ENCODE data around the gene CNN3.
"Not testable (repeated sequence)": the region's sequence is repeated elsewhere in the genome, so short reads cannot be mapped to it uniquely, and the experiment has no call there.

Gene CNN3

GRCh38 chr1:94941480-94941879, 14.6 kb upstream of the CNN3 start:
- H3K4me3 Mint-ChIP-seq; H3K4me1 Mint-ChIP-seq; H3K36me3 Mint-ChIP-seq (ENCODE audit: insufficient read depth); H3K9me3 Mint-ChIP-seq; DNase-seq (ENCODE audit: low spot score in 2 of 2); H3K27ac Mint-ChIP-seq (ENCODE audit: low read depth); ATAC-seq (replicated peaks; ENCODE audit: extremely low read depth, poor library complexity, severe bottlenecking): not testable (repeated sequence)
- H3K27me3 Mint-ChIP-seq, result peaks cover 49% of the 10 kb centered on the region

GRCh38 chr1:94940738-94941137, 13.8 kb upstream of the CNN3 start:
- DNase-seq (ENCODE audit: low spot score in 2 of 2) (no peak), ATAC-seq (replicated peaks; ENCODE audit: extremely low read depth, poor library complexity, severe bottlenecking) (no peak)
- peaks cover 45% of the 10 kb centered on the region for H3K27me3 Mint-ChIP-seq
- no peaks in the 10 kb centered on the region for H3K36me3 Mint-ChIP-seq (ENCODE audit: insufficient read depth)
- H3K4me1 Mint-ChIP-seq, result no peaks in the 10 kb centered on the region
- no peaks in the 10 kb centered on the region for H3K9me3 Mint-ChIP-seq
- H3K27ac Mint-ChIP-seq (ENCODE audit: low read depth), result no peak overlapping the region
- no peak overlapping the region for H3K4me3 Mint-ChIP-seq

GRCh38 chr1:94937820-94938219, 10.9 kb upstream of the CNN3 start:
- no peak for DNase-seq (ENCODE audit: low spot score in 2 of 2)
- H3K4me3 Mint-ChIP-seq, result no peak overlapping the region
- peaks cover 30% of the 10 kb centered on the region for H3K27me3 Mint-ChIP-seq
- H3K27ac Mint-ChIP-seq (ENCODE audit: low read depth), result no peak overlapping the region
- H3K9me3 Mint-ChIP-seq, result no peaks in the 10 kb centered on the region
- no peak for ATAC-seq (replicated peaks; ENCODE audit: extremely low read depth, poor library complexity, severe bottlenecking)
- H3K36me3 Mint-ChIP-seq (ENCODE audit: insufficient read depth), result no peaks in the 10 kb centered on the region
- H3K4me1 Mint-ChIP-seq, result no peaks in the 10 kb centered on the region

GRCh38 chr1:94936861-94937620, 10.1 kb upstream of the CNN3 start:
- H3K4me3 Mint-ChIP-seq, result no peak overlapping the region
- no peaks in the 10 kb centered on the region for H3K4me1 Mint-ChIP-seq
- H3K27ac Mint-ChIP-seq (ENCODE audit: low read depth), result no peak overlapping the region
- H3K36me3 Mint-ChIP-seq (ENCODE audit: insufficient read depth), result no peaks in the 10 kb centered on the region
- ATAC-seq (replicated peaks; ENCODE audit: extremely low read depth, poor library complexity, severe bottlenecking) (no peak), DNase-seq (ENCODE audit: low spot score in 2 of 2) (no peak)
- peaks cover 29% of the 10 kb centered on the region for H3K27me3 Mint-ChIP-seq
- H3K9me3 Mint-ChIP-seq, result no peaks in the 10 kb centered on the region

GRCh38 chr1:94935476-94935875, 8.6 kb upstream of the CNN3 start:
- H3K36me3 Mint-ChIP-seq (ENCODE audit: insufficient read depth), result no peaks in the 10 kb centered on the region
- no peak overlapping the region for H3K27ac Mint-ChIP-seq (ENCODE audit: low read depth)
- H3K4me3 Mint-ChIP-seq, result no peak overlapping the region
- peaks cover 31% of the 10 kb centered on the region for H3K27me3 Mint-ChIP-seq
- DNase-seq (ENCODE audit: low spot score in 2 of 2) (no peak), ATAC-seq (replicated peaks; ENCODE audit: extremely low read depth, poor library complexity, severe bottlenecking) (no peak)
- H3K9me3 Mint-ChIP-seq, result no peaks in the 10 kb centered on the region
- H3K4me1 Mint-ChIP-seq, result no peaks in the 10 kb centered on the region

- Mint-ChIP-seq H3K4me1 (no peaks in the 10 kb centered on the region), H3K9me3 (no peaks in the 10 kb centered on the region), H3K4me3 (no peak overlapping the region), H3K27me3 (peaks cover 36% of the 10 kb centered on the region), H3K27ac (ENCODE audit: low read depth) (no peak overlapping the region), H3K36me3 (ENCODE audit: insufficient read depth) (no peaks in the 10 kb centered on the region)
- ATAC-seq (replicated peaks; ENCODE audit: extremely low read depth, poor library complexity, severe bottlenecking) (no peak), DNase-seq (ENCODE audit: low spot score in 2 of 2) (no peak)
These were observed 8.1 kb upstream of the CNN3 start for GRCh38 chr1:94935034-94935433.

GRCh38 chr1:94934551-94934950, 7.6 kb upstream of the CNN3 start:
- DNase-seq (ENCODE audit: low spot score in 2 of 2) (no peak), ATAC-seq (replicated peaks; ENCODE audit: extremely low read depth, poor library complexity, severe bottlenecking) (no peak)
- H3K4me1 Mint-ChIP-seq, result no peaks in the 10 kb centered on the region
- H3K36me3 Mint-ChIP-seq (ENCODE audit: insufficient read depth), result no peaks in the 10 kb centered on the region
- peaks cover 41% of the 10 kb centered on the region for H3K27me3 Mint-ChIP-seq
- no peak overlapping the region for H3K27ac Mint-ChIP-seq (ENCODE audit: low read depth)
- no peak overlapping the region for H3K4me3 Mint-ChIP-seq
- H3K9me3 Mint-ChIP-seq, result no peaks in the 10 kb centered on the region

- ATAC-seq (replicated peaks; ENCODE audit: extremely low read depth, poor library complexity, severe bottlenecking), result no peak
- H3K27ac Mint-ChIP-seq (ENCODE audit: low read depth), result no peak overlapping the region
- no peak for DNase-seq (ENCODE audit: low spot score in 2 of 2)
- no peaks in the 10 kb centered on the region for H3K36me3 Mint-ChIP-seq (ENCODE audit: insufficient read depth)
- no peak overlapping the region for H3K4me3 Mint-ChIP-seq
- H3K27me3 Mint-ChIP-seq, result peaks cover 52% of the 10 kb centered on the region
- peaks cover 8% of the 10 kb centered on the region for H3K4me1 Mint-ChIP-seq
- H3K9me3 Mint-ChIP-seq, result no peaks in the 10 kb centered on the region
These were observed 4.4 kb upstream of the CNN3 start for GRCh38 chr1:94931254-94931841.

GRCh38 chr1:94929351-94930217, 2.7 kb upstream of the CNN3 start:
- DNase-seq (ENCODE audit: low spot score in 2 of 2), result no peak
- Mint-ChIP-seq H3K4me3 (no peak overlapping the region), H3K27me3 (peaks cover 54% of the 10 kb centered on the region), H3K36me3 (ENCODE audit: insufficient read depth) (no peaks in the 10 kb centered on the region), H3K9me3 (no peaks in the 10 kb centered on the region), H3K4me1 (peaks cover 8% of the 10 kb centered on the region), H3K27ac (ENCODE audit: low read depth) (no peak overlapping the region)
- no peak for ATAC-seq (replicated peaks; ENCODE audit: extremely low read depth, poor library complexity, severe bottlenecking)

GRCh38 chr1:94928293-94928939, 1.5 kb upstream of the CNN3 start:
- H3K4me3 Mint-ChIP-seq, result peak overlapping the region; percentile 73
- DNase-seq (ENCODE audit: low spot score in 2 of 2), result no peak
- peaks cover 8% of the 10 kb centered on the region for H3K4me1 Mint-ChIP-seq
- H3K9me3 Mint-ChIP-seq, result no peaks in the 10 kb centered on the region
- peaks cover 64% of the 10 kb centered on the region for H3K27me3 Mint-ChIP-seq
- no peaks in the 10 kb centered on the region for H3K36me3 Mint-ChIP-seq (ENCODE audit: insufficient read depth)
- no peak overlapping the region for H3K27ac Mint-ChIP-seq (ENCODE audit: low read depth)
- ATAC-seq (replicated peaks; ENCODE audit: extremely low read depth, poor library complexity, severe bottlenecking), result no peak

GRCh38 chr1:94927405-94928175, 680 bp upstream of the CNN3 start:
- no peaks in the 10 kb centered on the region for H3K36me3 Mint-ChIP-seq (ENCODE audit: insufficient read depth)
- peaks cover 72% of the 10 kb centered on the region for H3K27me3 Mint-ChIP-seq
- DNase-seq (ENCODE audit: low spot score in 2 of 2) (no peak), ATAC-seq (replicated peaks; ENCODE audit: extremely low read depth, poor library complexity, severe bottlenecking) (no peak)
- no peaks in the 10 kb centered on the region for H3K9me3 Mint-ChIP-seq
- H3K4me1 Mint-ChIP-seq, result peaks cover 14% of the 10 kb centered on the region
- peak overlapping the region; percentile 73 for H3K4me3 Mint-ChIP-seq
- H3K27ac Mint-ChIP-seq (ENCODE audit: low read depth), result no peak overlapping the region

Data from central memory CD8-positive, alpha-beta T cell (primary cell).